Measurements from ENCODE around the gene SEMA3D.

- TF ChIP-seq POLR2A (IDR thresholded peaks at IDR 0.05; ENCODE audit: borderline replicate concordance, extremely low read depth, insufficient read depth, insufficient read length) (no peak), CTCF (IDR thresholded peaks at IDR 0.05 in 2 of 3, conservative IDR thresholded peaks at IDR 0.05 in 1 of 3; ENCODE audit: borderline replicate concordance in 1 of 3, insufficient read depth in 1 of 3, low read depth in 2 of 3, low read length in 2 of 3) (no peak), RAD21 (IDR thresholded peaks at IDR 0.05; ENCODE audit: low read depth) (no peak), ZNF274 (IDR thresholded peaks at IDR 0.05; ENCODE audit: low read depth, low read length) (no peak)
- TF ChIP-seq, protein P1, sequence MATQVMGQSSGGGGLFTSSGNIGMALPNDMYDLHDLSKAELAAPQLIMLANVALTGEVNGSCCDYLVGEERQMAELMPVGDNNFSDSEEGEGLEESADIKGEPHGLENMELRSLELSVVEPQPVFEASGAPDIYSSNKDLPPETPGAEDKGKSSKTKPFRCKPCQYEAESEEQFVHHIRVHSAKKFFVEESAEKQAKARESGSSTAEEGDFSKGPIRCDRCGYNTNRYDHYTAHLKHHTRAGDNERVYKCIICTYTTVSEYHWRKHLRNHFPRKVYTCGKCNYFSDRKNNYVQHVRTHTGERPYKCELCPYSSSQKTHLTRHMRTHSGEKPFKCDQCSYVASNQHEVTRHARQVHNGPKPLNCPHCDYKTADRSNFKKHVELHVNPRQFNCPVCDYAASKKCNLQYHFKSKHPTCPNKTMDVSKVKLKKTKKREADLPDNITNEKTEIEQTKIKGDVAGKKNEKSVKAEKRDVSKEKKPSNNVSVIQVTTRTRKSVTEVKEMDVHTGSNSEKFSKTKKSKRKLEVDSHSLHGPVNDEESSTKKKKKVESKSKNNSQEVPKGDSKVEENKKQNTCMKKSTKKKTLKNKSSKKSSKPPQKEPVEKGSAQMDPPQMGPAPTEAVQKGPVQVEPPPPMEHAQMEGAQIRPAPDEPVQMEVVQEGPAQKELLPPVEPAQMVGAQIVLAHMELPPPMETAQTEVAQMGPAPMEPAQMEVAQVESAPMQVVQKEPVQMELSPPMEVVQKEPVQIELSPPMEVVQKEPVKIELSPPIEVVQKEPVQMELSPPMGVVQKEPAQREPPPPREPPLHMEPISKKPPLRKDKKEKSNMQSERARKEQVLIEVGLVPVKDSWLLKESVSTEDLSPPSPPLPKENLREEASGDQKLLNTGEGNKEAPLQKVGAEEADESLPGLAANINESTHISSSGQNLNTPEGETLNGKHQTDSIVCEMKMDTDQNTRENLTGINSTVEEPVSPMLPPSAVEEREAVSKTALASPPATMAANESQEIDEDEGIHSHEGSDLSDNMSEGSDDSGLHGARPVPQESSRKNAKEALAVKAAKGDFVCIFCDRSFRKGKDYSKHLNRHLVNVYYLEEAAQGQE (IDR thresholded peaks at IDR 0.05; ENCODE audit: low read depth): no peak
Measured at GRCh38 chr7:84949501-84949900, 237.4 kb downstream of the SEMA3D start.
